HG02678 (cell line): ENCODE data around the gene OSBPL10.
"Not testable (repeated sequence)": the region's sequence is repeated elsewhere in the genome, so short reads cannot be mapped to it uniquely, and the experiment has no call there.

Experiments used
- ATAC-seq: cut with Tn5 transposase; IDR thresholded peaks from one replicate; pipeline ENCODE4 v1.9.1; 2021; ENCODE audit warnings: mild to moderate bottlenecking, moderate library complexity; ENCODE audit not compliant: unreplicated experiment

The OSBPL10 gene

DNA sequence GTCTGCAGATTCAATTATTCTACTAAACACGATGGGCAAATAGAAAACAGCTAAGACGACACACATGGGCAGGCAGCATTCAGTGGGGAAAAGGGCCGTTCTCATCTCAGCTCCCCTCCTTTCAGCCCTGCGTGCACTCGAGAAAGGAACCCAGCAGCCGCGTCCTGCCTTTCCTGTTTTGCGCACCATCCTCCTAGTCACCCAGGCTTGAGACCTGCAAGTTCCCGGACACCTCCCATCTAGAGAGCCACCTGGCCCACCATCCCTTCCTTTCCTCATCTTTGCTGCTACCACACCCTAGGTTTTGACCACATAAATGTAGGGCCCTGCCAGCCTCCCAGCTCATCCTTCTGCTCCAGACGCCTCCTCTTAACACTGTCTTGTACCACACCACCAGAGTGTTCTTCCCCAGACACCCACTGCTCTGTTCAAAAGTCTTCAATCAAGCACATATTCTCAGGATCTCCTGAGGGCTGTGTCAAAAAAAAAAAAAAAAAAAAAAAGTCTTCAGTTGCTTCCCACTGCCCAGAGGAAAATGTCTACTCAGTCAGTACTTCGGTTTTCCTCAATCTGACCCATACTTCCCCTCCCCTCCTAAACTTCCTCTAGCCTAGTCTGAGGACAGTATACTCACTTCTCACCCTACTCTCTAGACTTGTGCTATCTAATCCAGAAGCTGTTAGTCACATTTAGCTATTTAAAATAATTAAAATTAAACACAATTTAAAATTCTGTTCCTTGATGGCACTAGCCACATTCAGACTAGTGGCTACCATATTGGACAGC lies 266.4 kb downstream of the OSBPL10 start:
- ATAC-seq = no peak

DNA sequence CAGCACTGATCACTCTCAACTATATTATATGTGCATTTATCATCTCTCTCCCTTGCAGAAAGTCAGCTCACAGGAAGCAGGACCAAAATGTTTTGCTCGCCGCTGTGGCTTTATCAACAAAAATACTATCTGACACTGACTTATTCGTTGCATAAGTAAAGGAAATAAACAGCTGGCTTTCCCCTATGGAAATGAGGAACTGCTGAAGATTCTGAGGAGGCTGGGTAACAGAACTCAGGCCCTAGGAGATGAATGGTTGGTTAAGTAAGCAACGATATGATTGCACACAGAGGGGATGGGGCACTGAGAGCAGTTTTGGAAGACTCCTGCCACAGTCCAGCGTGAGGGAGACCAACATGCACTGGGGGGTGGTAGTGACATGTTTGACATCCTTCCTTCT lies 267.2 kb downstream of the OSBPL10 start:
- ATAC-seq = no peak

DNA sequence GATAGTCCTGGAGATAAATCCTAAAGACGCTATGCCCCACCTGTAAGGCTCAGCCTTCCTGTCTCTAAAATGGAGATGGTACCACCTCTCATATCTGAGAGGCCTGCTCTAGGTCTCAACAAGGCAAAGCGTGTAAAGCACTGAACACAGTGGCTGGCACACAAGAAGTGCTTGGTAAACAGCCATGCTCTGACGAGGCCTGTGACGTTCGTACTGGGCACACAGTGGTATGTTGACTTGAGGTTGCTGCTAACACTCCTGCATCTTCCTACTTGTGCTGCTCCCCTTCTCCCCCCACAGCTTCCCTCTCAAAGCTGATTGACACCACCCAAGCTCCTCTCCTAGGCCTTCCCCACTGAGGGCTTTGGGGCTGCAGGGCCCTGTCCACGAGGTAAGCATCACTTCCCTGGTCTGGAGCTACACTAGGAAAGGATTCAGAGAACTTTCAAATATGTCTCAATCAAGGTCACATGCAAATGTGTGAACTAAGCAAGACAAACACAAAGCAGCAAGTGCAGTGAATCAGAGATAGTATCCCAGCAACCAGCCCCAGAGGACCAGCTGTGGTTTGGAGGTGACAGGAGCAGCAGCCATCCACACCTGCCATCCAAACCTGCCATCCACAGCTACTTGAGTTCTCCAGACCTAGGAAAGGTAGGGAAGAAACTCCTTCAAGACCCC lies 270.8 kb downstream of the OSBPL10 start:
- ATAC-seq = no peak

DNA sequence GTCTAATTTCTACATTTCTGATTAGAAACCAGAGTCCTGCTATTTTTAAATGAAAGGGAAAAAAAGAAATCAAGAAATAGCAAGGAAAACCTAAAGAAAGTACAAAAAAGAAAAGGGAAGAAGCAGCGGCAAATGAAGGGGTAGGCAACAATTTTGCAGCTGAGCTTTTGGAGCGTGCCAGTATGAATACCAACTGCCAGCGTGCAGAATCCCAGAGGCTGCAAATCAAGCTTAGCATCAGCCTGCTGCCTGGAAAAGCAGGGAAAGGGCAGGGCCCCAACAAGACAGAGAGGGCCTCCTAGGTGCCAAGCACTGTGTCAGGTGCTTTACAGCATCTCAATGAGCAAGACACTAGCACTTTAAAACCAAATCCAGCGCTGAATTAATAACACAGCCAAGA lies 271.5 kb downstream of the OSBPL10 start:
- no peak for ATAC-seq

DNA sequence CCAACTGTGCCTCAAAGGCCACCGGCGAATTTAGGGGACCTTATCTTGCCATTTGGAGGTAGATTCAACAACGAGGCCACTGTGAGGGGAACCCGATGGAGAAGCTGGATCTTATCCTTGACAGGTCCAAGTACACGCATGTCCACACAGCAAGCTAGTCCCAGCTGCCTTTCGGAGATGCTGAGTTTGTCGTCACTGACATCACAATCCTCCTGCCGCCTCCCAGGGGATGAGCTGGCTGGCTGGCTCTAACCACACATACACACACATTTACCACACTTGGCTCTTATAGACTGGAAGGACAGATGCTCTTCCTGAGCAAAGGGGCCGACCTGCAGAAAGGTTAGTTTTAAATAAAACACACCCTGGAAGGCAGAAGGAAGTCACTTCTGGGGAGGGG lies 272.1 kb downstream of the OSBPL10 start:
- no peak for ATAC-seq

DNA sequence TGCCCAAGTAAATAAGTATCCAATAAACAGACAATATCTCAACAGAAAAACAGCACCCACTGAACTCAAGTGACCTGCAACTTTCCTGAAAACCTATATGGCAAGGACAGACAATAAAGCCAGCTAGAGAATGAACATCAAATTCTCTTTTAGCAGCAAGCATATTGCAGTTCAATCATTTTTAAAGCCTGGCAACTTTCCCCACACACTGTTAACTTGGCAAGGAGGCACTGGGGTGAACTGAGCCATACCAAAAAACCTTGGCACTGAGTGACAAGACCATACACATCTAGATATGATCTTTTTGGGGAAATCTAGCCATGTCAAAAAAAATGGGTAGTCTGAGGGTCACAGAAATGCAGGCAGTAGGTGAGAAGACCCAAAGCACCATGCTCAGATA lies 273.8 kb downstream of the OSBPL10 start:
- ATAC-seq = no peak

DNA sequence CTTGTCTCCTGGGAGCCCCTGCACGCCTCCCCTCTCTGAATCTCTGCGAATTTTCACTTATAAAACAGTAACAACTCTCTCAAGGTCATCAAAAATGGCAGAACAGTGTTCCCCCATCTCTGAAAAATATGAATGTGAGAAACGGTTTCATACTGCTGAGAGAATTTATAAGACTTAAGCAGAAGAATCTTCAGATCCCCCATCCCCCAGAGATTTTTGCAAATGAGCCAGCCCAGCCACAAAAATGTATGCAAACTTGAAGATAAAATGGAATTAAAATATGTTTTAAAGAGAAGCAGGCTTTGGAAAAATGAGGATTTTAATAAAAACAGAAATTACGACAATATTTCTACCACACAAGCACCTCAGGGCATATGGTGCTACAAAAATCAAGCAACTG lies 275.3 kb downstream of the OSBPL10 start:
- ATAC-seq = no peak

DNA sequence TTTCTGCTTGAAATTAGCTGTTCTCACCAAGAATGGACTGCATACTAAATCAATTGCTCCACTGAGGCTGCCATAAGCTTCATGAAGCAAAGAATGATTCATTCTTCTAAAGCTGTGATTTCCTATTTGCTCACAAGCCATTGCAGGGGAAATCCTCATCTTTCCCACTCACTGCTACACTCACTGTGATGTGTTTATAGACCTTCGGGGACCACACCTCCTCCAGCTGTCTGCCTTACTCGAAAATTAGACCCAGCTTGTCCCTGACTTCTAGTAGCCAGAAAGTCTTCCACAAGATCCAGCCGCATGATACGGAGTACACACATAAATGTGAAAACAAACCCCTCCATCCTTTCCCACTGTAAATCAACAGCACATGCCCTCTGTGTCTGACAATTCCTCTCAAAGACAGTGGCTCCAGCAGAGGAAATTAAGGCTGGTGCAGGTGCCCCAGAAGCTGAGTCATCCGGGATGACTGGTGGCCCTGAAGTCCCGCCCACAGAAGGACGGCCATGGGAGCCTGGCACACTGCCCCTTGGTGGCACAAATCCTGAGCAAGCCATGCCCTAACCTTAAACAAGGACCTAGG lies 276.4 kb downstream of the OSBPL10 start:
- ATAC-seq = no peak

DNA sequence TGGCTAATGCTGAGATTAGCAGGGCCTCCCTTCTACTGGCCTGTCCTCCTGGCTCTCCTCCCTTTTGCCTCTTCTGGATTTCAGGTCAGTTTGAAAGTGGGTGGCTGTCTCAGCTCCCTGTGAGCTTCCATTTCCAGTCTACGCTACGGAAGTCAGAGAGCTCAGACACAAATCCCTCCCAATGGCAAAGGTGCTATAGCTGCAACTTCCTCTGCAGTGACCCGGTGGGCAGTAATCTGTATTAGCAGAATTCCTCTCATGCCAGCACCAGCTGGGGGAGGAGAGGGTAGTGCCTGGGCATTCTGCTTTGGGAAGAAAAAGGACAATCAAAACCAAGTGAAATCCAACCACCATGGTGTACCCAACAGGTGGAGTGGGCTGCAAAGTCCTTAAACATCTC lies 276.9 kb downstream of the OSBPL10 start:
- no peak for ATAC-seq

DNA sequence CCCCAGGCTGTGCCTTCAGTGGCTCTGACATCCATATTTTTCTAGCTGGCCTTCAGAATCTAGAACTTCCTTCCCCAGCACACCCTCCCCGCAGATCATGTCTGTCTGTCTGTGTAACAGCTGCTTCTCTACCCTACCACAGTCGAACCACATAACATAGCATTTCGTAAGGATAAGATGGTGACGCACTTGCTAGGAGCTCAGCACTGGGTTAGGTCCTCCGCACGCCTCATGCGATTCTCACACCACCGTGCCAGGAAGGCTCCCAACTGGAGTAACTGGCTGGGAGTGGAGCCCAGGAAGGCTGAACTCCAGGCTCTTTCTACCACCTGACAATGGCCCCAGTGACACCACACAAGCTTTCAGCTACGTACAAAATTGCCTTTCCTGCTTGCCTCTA lies 279.8 kb downstream of the OSBPL10 start:
- ATAC-seq = no peak

DNA sequence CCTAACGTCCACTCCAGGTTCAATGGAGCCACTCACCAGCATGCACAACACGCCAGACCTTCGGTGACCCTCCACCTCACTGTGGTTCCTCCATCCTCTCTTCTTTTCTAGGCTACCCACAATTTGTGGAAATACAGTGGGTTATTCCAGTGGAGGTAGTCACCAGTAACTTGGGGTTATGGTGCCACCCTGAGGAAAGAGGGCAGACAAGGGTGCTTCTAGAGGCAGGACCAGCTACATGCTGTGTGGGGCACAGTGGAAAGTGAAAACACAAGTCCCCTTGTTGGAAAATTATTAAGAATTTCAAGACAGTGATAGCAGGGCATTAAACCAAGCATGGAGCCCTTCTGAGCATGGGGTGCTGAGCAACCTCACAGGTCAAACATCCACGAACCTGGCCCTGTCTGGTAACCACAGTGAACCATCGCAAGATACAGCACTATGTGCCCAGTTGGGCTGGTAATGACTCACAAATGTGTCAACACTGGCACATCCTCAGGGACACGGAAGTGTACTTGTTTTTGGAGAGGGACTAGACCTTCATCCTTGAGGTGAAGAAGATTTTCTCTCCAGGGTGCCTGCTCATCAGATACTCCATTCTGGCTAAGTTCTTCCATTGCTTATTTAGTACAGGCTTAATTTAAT lies 281.6 kb downstream of the OSBPL10 start:
- no peak for ATAC-seq

DNA sequence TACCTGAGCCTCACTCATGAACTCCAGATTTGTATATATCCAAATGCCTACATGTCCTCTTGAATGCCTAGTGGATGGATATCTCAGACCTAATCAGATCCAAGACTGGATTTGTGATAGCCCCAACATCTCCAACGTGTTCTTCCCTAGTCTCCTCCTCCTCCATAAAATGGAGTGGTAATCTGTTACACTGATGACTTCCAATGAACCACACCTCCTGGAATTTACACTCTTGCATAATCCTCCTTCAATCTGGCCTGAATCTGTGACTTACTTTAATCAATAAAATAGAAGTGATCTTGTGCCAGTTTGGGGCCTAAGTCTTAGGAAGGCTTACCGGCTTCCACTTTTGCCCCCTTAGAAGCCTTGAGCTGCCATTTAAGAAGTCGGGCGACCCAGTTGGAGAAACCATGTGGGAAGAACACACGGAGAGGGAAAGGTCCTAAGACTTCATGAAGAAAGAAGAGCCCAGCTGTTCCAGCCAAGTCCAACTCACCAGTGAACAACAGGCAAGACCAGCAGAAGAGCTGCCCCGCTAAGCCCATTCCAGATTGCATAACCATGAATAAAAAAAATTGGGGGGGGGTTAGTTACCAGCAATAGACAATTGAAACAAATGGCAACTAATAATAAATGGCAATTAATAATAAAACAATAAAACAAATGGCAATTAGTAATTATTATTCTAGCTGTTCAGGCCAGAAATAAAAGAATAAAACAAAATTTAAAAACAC lies 284.1 kb downstream of the OSBPL10 start:
- no peak for ATAC-seq

DNA sequence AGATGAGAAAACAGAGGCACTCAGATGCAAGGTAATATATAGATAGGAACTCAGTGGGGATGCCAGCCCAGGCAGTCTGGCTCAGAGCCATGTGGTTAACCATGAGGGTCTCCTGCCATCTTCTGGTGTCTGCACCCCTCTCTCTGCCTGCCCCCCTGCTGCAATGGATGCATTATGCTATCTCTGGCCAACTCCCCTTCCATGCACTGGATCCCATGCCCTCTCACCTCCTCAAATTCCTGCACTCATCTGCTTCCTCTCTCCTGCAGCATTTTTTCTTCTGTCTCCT lies 285.1 kb downstream of the OSBPL10 start:
- no peak for ATAC-seq

DNA sequence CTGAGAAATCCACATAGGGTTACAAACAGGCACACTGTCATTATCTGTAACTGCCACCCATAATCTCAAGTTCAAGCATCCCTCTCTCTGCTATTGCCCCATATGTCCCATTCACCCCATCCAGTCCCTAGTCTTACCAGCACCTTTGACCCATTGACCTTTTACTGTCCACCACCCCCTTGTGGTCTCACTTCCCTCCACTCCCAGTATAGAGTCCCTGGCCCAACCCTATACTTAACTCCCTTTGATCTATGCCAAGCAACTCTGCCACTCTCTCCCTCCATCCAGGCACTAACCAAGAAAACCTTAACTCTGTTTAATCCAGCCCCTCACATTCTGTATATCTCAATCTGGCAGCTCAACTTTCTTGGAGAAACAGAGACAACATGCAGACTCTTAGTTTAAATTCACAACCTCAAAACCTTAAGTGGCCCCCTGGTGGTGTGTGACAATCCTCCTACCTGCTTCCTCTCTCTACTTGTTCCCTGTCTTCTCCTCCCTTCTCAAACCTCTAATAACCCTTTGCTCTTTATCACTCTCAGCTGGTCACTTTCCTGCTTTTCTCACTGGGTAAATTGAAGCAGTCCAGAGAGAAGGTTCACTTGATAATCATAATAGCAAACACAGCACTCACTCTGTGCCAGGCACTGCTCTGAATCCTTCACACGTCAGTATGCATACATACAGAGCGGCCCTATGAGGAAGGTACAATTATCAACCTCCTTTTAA lies 285.6 kb downstream of the OSBPL10 start:
- no peak for ATAC-seq

DNA sequence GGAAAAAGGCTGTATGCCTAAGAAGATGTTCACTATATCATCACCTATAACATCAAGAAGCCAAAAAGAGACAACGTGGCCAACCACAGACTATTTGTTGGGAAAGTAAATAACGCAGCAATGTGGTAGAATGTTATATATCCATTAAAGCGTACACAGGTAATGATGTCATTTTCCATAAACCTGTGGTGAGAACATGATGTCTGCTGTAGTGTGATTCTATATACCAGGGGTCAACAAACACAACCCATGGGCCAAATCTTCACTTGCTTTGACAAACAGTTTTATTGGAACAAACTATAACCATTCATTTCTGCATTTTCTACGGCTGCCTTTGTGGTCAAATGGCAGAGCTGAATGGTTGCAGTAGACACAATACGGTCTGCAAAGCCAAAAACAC lies 287.7 kb downstream of the OSBPL10 start:
- ATAC-seq = no peak

DNA sequence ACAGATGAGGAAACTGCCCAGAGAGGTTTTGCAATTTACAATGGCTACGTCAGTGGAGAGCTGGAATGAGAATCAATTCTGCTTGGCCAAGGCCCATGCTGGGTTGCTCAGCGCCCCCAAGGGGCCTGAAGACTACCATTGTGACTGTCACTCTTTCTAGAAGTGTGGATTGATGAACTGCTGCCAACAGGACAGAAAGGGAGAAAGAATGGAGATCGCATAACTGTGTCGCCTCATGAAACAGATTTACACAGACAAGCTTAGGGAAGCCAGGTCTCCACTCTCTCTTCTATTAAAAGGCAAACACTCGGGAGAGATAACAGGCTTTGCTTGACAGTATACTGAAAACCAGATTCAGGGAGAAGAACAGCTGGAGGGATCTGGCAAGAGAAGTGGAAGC lies 288.3 kb downstream of the OSBPL10 start:
- ATAC-seq = no peak

DNA sequence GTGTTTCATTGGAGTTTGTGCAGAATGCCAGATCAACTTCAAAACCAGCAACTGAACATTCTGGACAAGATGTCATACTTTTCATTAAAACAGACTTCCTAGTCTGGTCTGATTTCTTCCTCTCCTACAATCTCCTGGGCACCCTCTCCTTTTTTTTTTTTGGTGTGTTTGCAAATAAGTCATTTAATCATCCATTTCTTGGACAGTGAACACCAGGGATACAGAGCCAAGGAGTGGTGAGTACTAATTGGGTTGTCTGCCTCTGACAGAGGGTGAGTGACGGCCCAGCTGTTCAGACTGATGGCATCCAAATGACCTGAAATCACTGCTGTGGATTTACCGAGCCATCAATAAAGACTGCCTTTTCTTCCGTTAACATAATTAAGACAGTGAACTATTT lies 290.3 kb downstream of the OSBPL10 start:
- no peak for ATAC-seq

DNA sequence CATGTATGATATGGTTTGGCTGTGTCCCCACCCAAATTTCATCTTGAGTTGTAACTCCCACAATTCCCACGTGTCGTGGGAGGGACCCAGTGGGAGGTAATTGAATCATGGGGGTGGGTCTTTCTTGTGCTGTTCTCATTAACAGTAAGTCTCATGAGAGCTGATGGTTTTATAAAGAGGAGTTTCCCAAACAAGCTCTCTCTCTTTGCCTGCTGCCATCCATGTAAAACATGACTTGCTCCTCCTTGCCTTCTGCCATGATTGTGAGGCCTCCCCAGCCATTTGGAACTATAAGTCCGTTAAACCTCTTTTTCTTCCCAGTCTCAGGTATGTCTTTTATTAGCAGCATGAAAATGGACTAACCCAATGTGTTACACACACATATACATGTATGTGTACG lies 291.5 kb downstream of the OSBPL10 start:
- ATAC-seq = not testable (repeated sequence)

DNA sequence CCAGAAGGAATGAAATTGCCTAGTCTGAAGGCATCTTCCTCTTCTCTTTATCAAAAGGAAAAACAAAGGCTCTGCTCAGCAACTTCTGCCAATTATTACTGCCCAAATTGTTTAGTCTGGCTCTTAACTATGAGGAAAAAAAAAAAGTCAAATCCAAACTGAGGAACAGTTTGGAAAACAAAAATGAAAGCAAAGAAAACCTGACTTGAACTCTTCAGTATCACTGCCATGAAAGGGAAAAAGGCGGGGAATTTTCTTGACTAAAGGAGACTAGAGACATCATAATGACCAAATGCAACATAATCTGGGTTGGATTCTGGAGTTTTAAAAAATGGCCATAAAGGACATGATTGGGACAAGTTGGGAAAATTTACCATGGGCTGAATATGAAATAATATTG lies 292.1 kb downstream of the OSBPL10 start:
- no peak for ATAC-seq

DNA sequence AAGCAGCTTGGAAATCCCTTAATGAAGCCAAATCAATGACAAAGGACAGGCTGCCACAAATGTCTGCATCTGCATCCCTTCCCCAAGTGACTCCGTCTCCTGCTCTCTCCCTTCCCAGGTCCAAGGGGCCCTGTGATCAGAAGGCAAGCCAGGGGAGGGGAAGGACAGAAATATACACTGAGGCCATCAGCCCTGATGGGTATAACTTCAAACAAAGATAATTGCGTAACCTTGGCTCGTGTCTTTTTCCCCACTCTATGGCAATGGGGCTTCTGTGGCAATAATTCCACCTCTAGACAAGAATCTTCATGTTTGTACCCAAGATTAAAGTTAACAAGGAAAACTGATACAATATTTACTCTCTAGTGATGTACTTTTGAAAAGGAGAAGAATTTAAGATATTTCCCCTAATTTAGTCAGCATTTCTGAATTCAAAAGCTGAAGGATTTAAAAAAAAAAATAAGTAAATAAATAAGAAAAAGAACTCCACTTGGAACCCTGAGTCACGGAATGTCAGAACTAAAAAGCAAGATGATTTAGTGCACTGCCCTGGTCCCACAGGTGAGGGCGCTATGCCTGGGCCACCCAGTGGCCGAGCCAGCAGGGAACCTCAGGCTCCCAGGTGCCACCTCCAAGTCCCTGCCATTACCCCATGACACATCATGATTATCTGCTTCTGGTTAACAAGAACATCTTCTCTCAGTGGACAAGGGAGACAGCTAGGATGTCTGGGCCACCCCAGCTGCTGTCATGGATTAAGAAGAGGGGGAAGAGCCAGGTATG lies 293.9 kb downstream of the OSBPL10 start:
- no peak for ATAC-seq
